Esophagus squamous epithelium (tissue), 5 donors: ENCODE data around the gene PCLO. TPM values are rescaled to one million over a fixed set of nuclear protein-coding genes. Genes with fewer than 3 reads are reported as not detected.

Experiments
- DNase-seq: peaks from one replicate; lab custom pipeline; 2025; lab: John Stamatoyannopoulos, UW
- H3K27ac ChIP-seq, 4 donors: fragments of 200-600 bp; sonication (generic); one replicate each; pipeline ENCODE4 v1.5.1; 2016 to 2019; ENCODE audit warnings: mild to moderate bottlenecking in 1 of 4
- H3K27me3 ChIP-seq, 4 donors: fragments of 200-600 bp; sonication (generic); 1 replicate in 3 of 4; 2 replicates in 1 of 4; pipeline versions ENCODE4 v1.5.1 to v1.6.0; 2017 to 2021; ENCODE audit warnings: antibody characterized with exemption in 1 of 4
- H3K36me3 ChIP-seq, 3 donors: fragments of 200-600 bp; sonication (generic); one replicate each; pipeline ENCODE4 v1.5.1; 2016 to 2019
- H3K4me1 ChIP-seq, 3 donors: fragments of 200-600 bp; sonication (generic); one replicate each; pipeline ENCODE4 v1.5.1; 2017 to 2019
- H3K4me3 ChIP-seq, 4 donors: fragments of 200-600 bp; sonication (generic); 1 replicate in 3 of 4; 2 replicates in 1 of 4; pipeline ENCODE4 v1.5.1; 2016 to 2019; ENCODE audit warnings: mild to moderate bottlenecking in 2 of 4, moderate library complexity in 1 of 4
- H3K9me3 ChIP-seq, 3 donors: fragments of 200-600 bp; sonication (generic); one replicate each; pipeline ENCODE4 v1.5.1; 2016 to 2019
- CTCF ChIP-seq, 6 experiments: fragments of 450-650 bp in 4 of 6; fragments of 200-600 bp in 2 of 6; sonication (generic) in 2 of 6; IDR thresholded peaks; one replicate each; pipeline ENCODE4 v1.5.1; 2016 to 2019; ENCODE audit warnings: antibody characterized with exemption in 6 of 6, mild to moderate bottlenecking in 4 of 6, moderate library complexity in 4 of 6
- POLR2A ChIP-seq, 4 donors: fragments of 450-650 bp; IDR thresholded peaks; one replicate each; pipeline ENCODE4 v1.6.1; 2017; ENCODE audit warnings: antibody characterized with exemption in 4 of 4, mild to moderate bottlenecking in 4 of 4, moderate library complexity in 3 of 4
- WGBS, 2 donors: methylation state at CpG; one replicate each; pipeline ENCODE4 v1.1.5; 2018; 5-methylcytosine and 5-hydroxymethylcytosine counted together
- intact Hi-C: fragments of 100-400 bp; cut with DNase I; formaldehyde crosslinking; loops from one replicate; pipeline ENCODE4 v1.15.0; 2022
- total RNA-seq, 4 donors: library from RNA; depleted of rRNA; stranded (reverse); fragments of >200 nt; gene quantifications; one replicate each; pipeline ENCODE4 v1.1.0, GENCODE V29; 2016
- donor health status: DM: yes; HTN: yes; CAD: no.

PCLO gene
- total RNA-seq, 4 donors from 2014 or later: 3.3 to 17.8 (median 5.3) TPM

- H3K4me1 ChIP-seq: no peaks in the 10 kb centered on the region
- H3K4me3 ChIP-seq: no peak overlapping the region
- DNase-seq: no peak
- intact Hi-C loops: no loop called here
- H3K27ac ChIP-seq: no peak overlapping the region
- H3K27me3 ChIP-seq: no peaks in the 10 kb centered on the region
- H3K36me3 ChIP-seq: no peaks in the 10 kb centered on the region
- WGBS, 2 donors: 69 to 79% methylated on average over 3 of the region's 3 CpGs
- TF ChIP-seq POLR2A (IDR thresholded peaks at IDR 0.05) (no peak), CTCF (IDR thresholded peaks at IDR 0.05) (no peak)
- no peaks in the 10 kb centered on the region for H3K9me3 ChIP-seq
Observed at GRCh38 chr7:83141927-83142326, 20.8 kb downstream of the PCLO start.

GRCh38 chr7:83130623-83131545 lies 31.8 kb downstream of the PCLO start:
- no peak for DNase-seq
- TF ChIP-seq CTCF (IDR thresholded peaks at IDR 0.05) (no peak), POLR2A (IDR thresholded peaks at IDR 0.05) (no peak)
- H3K27ac ChIP-seq: no peak overlapping the region
- intact Hi-C loops: no loop called here
- no peak overlapping the region for H3K4me3 ChIP-seq
- no peaks in the 10 kb centered on the region for H3K9me3 ChIP-seq
- H3K4me1 ChIP-seq: peaks cover 0 to 4% (median 0%) of the 10 kb centered on the region in 3 donors
- no peaks in the 10 kb centered on the region for H3K27me3 ChIP-seq
- H3K36me3 ChIP-seq: peaks cover 0 to 7% (median 0%) of the 10 kb centered on the region in 3 donors
- WGBS, 2 donors: 25 to 37% methylated on average over 5 of the region's 5 CpGs

GRCh38 chr7:83130191-83130590 lies 32.5 kb downstream of the PCLO start:
- no peak for DNase-seq
- TF ChIP-seq CTCF (IDR thresholded peaks at IDR 0.05) (no peak), POLR2A (IDR thresholded peaks at IDR 0.05) (no peak)
- Histone ChIP-seq H3K9me3 (no peaks in the 10 kb centered on the region), H3K36me3 (peaks cover 0 to 7% (median 0%) of the 10 kb centered on the region in 3 donors), H3K27ac (no peak overlapping the region), H3K27me3 (no peaks in the 10 kb centered on the region), H3K4me1 (peaks cover 0 to 4% (median 0%) of the 10 kb centered on the region in 3 donors), H3K4me3 (no peak overlapping the region)
- intact Hi-C loops: no loop called here
- 79 to 83% methylated on average over 5 of the region's 5 CpGs for WGBS, 2 donors

- 45 to 48% methylated on average over 2 of the region's 2 CpGs for WGBS, 2 donors
- no peak for DNase-seq
- TF ChIP-seq POLR2A (IDR thresholded peaks at IDR 0.05) (no peak), CTCF (IDR thresholded peaks at IDR 0.05) (no peak)
- Histone ChIP-seq H3K4me3 (no peak overlapping the region), H3K27me3 (no peaks in the 10 kb centered on the region), H3K27ac (no peak overlapping the region), H3K9me3 (peaks cover 0 to 14% (median 9%) of the 10 kb centered on the region in 3 donors), H3K4me1 (no peaks in the 10 kb centered on the region), H3K36me3 (no peaks in the 10 kb centered on the region)
- intact Hi-C loops: no loop called here
Observed at GRCh38 chr7:83119494-83119893, 43.2 kb downstream of the PCLO start.

GRCh38 chr7:83119026-83119382 lies 43.7 kb downstream of the PCLO start:
- H3K4me1 ChIP-seq: no peaks in the 10 kb centered on the region
- H3K4me3 ChIP-seq: no peak overlapping the region
- WGBS, 2 donors: 0 to 14% methylated on average over 1 of the region's 1 CpG
- no peak for TF ChIP-seq POLR2A (IDR thresholded peaks at IDR 0.05)
- TF ChIP-seq CTCF (IDR thresholded peaks at IDR 0.05): no peak
- peaks cover 0 to 14% (median 9%) of the 10 kb centered on the region in 3 donors for H3K9me3 ChIP-seq
- H3K36me3 ChIP-seq: no peaks in the 10 kb centered on the region
- no peak for DNase-seq
- H3K27me3 ChIP-seq: no peaks in the 10 kb centered on the region
- intact Hi-C loops: no loop called here
- no peak overlapping the region for H3K27ac ChIP-seq
